NCI-H1694 (cell line): ENCODE data around the gene NAA16.
A peak's percentile ranks its signal among the peaks of the same experiment; 100 is the strongest.
"Not testable (repeated sequence)": the region's sequence is repeated elsewhere in the genome, so short reads cannot be mapped to it uniquely, and the experiment has no call there.

Experiments
- DNase-seq: peaks from one replicate; lab custom pipeline; 2025; lab: John Stamatoyannopoulos, UW

Gene NAA16

DNA sequence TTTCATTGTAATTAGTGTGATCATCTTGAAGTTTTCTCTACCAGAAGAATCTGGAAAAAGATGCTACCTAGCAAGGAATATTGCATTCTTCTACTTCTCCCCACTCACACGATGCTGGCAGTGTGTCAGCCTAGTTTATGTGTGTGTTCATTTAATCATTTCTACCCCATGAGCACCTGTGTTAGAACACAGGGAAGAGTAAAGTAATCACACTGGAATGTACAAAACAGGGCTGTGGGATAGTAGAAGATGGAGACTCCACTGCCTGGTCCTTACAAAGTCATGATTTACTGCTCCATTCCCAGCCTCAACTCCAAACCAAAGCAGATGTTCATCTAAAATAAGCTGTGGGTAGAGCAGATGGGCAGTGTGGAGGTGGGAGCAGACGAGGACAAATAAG, 98.5 kb downstream of the NAA16 start:
- no peak for DNase-seq

DNA sequence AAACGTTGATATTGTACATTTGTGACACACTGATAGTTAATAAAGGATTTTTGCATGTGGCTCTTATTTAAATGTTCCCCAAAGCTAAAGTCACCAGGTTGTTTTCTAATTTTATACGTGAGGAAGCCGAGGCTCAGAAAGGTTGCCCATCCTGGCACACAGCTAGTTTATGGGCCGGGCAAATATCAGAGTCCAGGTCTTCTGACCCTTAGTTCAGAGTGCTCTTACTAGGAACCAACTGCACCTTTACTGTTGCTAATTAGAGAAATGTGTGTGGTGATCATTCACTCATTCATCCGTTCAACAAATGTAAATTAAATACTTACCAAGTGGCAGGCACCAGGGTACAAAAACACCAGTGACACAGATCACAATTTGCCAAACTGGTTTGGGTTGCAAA, 100.0 kb downstream of the NAA16 start:
- no peak for DNase-seq

DNA sequence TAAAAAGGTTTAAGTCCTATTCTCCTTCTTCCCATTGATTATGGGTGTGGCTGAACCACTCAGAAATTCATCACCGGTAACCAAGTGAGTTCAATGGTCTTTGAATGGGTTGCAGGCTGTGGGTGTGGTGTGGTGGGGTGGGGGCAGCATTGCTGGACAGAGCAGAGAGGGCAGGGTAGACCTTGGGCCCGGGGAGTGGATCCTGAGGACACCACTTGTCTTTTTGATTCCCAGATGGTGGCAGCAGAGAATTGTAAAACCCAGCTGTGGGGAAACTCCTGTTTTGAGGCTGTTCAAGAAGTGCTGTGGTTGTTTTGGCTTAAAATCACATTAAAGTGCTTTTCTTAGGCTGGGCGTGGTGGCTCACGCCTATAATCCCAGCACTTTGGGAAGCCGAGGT, 100.5 kb downstream of the NAA16 start:
- no peak for DNase-seq

DNA sequence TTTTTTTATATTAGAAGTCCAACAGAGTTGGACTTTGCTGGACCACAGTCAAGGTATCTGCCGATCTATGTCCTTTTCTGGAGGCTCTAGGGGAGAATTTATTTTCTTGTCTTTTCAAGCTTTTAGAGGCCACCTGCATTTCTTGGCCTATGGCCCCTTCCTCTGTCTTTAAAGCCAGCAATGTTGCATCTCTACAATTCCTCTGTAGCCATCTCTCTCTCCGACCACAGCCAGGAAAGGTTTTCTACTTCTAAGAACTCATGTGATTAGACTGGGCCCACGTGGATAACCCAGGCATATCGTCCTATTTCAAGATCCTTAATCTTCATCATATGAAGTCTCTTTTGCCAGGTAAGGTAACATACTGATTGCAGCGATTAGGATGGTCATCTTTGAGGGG, 102.8 kb downstream of the NAA16 start:
- no peak for DNase-seq

DNA sequence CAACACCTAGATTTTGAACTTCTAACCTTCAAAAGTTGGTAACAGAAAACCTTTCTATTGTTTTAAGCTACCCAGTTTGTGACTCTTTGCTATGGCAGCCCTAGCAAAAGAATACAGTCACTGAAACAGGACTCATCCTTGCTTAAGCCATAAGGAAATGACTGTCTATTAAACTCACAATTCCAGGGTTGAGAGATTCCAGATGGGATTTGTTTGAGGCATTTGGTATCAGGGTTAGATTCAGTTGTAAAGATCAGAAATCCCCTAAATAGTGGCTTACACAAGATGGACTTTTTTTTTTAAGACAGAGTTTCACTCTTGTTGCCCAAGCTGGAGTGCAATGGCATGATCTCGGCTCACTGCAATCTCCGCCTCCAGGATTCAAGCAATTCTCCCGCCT, 105.2 kb downstream of the NAA16 start:
- DNase-seq: no peak

DNA sequence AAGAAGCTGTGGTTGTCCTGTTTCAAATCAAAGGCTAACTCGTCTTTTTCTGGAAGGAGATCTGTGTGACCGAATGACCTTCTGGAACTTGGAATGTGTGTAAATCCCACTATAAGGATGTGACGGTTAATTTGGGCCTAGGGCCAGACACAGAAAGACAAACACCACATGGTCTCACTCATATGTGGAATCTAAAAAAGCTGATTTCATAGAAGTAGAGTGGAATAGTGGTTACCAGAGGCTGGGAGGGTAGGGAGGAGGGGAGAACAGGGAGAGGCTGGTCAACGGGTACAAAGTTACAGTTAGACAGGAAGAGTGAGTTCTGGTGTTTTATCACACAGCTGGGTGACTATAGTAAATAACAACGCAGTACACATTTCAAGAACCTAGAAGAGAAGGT, 107.0 kb downstream of the NAA16 start:
- no peak for DNase-seq

DNA sequence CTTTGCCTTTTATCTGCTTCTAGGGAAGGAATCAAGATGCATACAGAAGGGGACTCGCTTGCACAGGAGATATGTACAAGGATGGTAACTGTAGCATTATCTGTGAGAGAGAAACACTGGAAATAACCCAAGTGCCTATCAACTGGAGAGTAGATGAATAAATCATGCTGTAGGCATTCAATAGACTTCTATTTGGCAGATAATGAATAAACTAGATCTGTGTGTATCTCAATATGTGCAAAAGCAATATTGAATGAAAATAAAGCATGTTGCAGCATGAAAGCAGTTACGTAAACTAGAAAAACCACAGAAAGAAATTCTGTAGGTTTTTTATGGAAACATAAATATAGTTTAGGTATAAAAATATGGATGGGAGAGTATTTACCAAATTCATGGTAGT, 107.7 kb downstream of the NAA16 start:
- DNase-seq: peak; percentile 4

DNA sequence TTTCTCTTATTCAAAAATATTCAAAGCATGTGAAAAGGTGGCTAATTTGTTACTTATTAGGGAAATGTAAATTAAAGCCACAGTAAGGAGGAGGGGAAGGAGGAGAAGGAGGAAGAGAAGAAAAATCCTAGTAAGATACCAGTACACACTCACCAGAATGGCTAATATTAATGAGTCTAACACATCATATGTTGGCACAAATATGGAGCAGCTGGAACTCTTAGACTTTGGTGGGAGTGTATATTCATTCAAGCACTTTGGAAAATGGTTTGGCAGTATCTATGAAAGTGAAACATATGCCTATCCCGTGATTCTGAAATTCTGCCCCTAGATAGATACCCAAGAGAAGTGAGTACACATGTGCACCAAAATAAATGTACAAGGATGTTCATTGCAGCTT, 108.1 kb downstream of the NAA16 start:
- DNase-seq: peak; percentile 50

DNA sequence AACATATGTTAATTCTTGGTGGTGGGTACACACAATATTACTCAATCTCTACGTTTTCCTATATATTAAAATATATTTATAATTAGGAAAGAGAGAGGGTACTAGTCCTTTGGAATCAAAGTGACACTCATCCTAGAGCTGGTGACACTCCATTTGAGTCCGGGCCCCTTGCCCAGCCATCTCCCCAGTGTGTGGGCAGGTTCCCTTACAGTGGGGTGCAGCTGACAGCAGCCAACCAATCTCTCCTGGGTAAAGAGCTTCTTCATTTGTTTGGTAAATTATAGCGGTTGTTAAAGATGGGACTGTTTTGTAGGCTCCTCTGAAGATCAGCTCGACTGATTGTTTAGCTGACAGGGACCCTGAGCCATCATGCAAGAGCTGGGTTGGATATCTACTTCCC, 109.1 kb downstream of the NAA16 start:
- no peak for DNase-seq

DNA sequence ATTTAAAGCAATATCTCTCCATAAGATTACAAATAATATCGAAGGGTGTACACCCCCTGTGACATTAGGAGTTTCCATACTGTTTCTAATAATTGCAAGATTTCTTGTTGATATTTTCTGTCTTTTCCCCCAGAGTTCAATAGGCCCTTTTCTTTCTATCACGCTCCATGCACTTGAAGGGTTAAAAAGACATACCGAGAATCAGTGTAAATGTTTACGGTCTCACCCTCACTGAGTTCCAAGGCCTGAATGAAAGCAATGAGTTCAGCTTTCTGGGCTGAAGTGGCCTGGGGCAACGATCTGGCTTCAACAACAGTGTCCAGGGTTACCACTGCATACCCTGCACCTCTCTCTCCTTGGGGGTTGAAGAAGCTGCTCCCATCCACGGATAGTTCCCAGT, 110.3 kb downstream of the NAA16 start:
- not testable (repeated sequence) for DNase-seq

DNA sequence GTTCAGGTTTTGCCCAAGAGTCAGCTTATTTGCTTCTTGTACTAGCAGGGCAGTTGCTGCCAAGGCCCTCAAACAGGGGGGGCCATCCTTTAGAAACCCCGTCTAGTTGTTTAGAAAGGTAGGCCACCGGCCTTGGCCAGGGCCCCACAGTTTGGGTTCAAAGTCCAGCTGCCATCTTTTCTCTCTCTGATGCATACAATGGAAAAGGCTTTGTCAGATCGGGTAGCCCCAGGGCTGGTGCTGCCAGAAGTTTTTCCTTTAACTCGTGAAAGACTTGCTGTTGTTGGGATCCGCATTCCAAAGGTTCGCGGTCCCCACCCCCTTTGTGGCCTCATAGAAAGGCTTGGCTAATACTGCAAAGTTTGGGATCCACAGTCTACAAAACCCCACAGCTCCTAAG, 110.9 kb downstream of the NAA16 start:
- DNase-seq: not testable (repeated sequence)

DNA sequence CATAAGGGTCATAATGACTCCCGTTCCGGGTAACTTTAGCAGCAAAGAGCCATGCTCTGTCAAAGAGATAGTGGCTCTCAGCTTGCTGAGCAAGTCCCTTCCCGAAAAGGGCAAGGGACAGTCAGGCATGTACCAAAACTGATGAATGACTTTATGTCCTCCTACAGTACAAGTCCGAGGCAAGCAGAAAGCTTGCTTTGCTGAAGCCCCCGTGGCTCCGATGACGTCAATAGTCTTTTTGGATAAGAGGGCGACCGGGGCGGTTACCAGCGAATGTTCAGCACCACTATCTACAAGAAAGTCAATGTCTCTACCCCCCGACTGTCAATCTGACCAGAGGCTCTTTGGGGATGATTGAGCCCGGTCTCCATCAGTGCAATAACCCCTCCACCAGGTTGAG, 112.2 kb downstream of the NAA16 start:
- not testable (repeated sequence) for DNase-seq

DNA sequence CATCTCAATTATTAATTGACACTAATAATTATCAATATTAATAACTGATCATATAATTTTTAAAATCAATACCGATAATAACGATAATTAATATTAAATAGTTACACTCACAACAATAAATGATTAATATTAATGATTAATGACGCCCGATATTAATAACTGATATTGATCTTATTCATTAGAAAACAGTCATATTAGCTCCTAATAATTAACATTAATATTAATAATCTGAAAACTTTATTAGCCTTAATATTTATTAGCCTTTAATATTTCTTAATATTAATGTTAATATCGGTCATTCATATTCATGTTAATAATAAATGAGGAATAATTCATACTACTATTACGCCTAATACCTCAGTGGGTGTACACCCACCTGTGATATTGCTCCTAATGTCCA, 113.6 kb downstream of the NAA16 start:
- not testable (repeated sequence) for DNase-seq

DNA sequence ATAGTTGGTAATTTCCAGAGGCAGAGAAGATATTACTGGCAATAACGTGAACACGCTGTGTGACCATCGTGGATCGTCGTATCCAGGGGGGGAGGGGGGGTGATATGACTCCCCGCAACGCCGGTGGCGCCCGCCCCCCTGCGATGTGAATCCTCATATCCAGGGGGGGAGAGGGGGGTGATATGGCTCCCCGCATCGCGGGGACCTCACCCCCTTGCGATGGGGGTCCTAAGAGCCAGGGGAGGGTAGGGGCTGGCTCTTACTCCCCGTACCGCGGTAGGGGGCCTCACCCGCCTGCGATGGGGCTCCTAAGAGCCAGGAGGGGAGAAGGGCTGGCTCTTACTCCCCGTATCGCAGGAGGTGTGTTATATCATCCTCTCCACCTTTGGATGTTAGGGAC, 115.0 kb downstream of the NAA16 start:
- no peak for DNase-seq
